HG03457 (cell line): ENCODE measurements around the gene BCL2L13.

Experiments used
- ATAC-seq: cut with Tn5 transposase; IDR thresholded peaks from one replicate; pipeline ENCODE4 v1.9.1; 2021; ENCODE audit warnings: moderate number of reproducible peaks; ENCODE audit not compliant: unreplicated experiment

BCL2L13 gene

GRCh38 chr22:17777005-17777716 lies 138.6 kb downstream of the BCL2L13 start:
- no peak for ATAC-seq

- no peak for ATAC-seq
Observed at GRCh38 chr22:17777717-17778044, 139.1 kb downstream of the BCL2L13 start.

DNA sequence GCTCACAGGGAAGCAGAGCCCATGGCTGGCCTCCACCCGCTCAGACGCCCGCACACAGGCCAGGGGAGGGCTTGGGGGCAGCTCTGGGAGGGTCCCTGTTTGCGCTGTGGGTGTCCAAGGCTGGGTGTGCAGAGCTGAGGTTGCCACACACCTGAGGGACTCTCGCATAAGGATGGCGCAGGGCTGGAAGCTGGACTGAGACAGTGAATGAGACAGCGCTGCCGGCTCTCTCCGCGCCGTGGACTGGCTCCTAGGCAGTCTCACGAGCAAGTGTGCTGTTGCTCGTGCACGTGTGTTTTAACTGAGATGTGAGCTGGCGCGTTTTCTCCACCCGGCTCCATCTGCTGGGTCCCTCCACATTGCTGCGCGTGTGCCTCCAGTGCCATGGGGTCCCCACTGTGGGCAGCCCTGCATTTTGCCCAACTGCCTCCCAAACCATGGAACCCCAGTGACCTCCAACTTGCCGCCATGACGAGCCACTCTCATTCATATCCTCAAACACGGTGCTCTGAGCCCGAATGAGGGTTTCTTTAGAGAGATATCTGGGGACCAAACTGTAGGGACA lies 139.9 kb downstream of the BCL2L13 start:
- no peak for ATAC-seq

- ATAC-seq = no peak
Observed at GRCh38 chr22:17779286-17780115, 140.9 kb downstream of the BCL2L13 start.

DNA sequence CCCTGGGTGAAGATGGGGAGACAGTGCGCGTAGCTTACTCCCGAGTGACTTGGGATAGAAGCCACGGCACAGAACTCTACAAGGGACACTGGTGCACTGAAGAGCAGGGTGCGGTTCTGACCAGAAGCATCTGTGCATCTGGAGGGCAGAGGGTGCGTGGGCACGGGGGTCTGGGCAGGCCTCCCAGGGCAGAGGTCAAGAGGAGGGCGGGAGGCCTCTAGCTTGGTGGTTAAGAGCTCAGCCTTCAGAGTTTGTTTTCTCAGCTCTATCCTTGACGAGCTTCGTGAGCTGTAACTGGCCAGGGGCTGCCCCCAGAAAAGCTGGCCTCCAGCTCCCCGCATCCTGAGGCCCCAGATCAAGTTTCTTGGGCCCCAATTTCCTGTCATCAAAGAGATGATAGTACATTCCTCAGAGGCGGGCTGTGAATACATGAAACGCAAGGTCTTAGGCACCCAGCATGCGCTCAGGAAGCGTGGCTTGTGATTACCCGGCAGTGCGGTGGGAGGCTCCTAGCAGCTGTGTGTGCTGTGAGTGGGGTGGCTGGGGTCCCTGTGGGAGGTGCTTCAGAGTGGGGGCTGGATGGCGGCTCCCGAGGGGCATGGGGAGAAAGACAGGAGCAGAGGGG lies 141.7 kb downstream of the BCL2L13 start:
- ATAC-seq = no peak
